GM12891 (cell line): ENCODE data around the gene PKDREJ.
"Not testable (repeated sequence)": the region's sequence is repeated elsewhere in the genome, so short reads cannot be mapped to it uniquely, and the experiment has no call there.

ENCODE experiments used
- DNase-seq: peaks from one replicate; pipeline ENCODE4 v3.0.0; 2011; ENCODE audit warnings: low spot score; ENCODE audit not compliant: insufficient read length
- FAIRE-seq: peaks from 2 replicates; lab custom pipeline; 2011; peaks lifted over from hg19 to GRCh38; lab: Jason Lieb, UNC
- PAX5 ChIP-seq: IDR thresholded peaks from 2 replicates; pipeline ENCODE4 v1.6.1; 2011; ENCODE audit warnings: low read length, moderate library complexity, mild to moderate bottlenecking; ENCODE audit not compliant: insufficient read depth, severe bottlenecking
- POLR2A ChIP-seq: IDR thresholded peaks from 2 replicates; pipeline ENCODE4 v1.6.1; 2011; ENCODE audit warnings: low read depth, low read length, control low read depth
- POLR2AphosphoS5 ChIP-seq: IDR thresholded peaks from 2 replicates; pipeline ENCODE4 v1.6.1; 2011; ENCODE audit warnings: low read depth, low read length, control low read depth
- POU2F2 ChIP-seq: IDR thresholded peaks from 2 replicates; pipeline ENCODE4 v1.6.1; 2011; ENCODE audit warnings: low read depth, mild to moderate bottlenecking, control low read depth, low read length, moderate library complexity
- SPI1 ChIP-seq: IDR thresholded peaks from 2 replicates; pipeline ENCODE4 v1.6.1; 2011; ENCODE audit warnings: low read depth, low read length, control low read depth
- TAF1 ChIP-seq: IDR thresholded peaks from 2 replicates; pipeline ENCODE4 v1.6.1; 2011; ENCODE audit warnings: low read depth, low read length, control low read depth

The PKDREJ gene

GRCh38 chr22:46272196-46272595 is 9.1 kb upstream of the PKDREJ start:
- DNase-seq = no peak
- FAIRE-seq = no peak
- TF ChIP-seq POU2F2 (no peak), PAX5 (no peak), SPI1 (no peak), POLR2AphosphoS5 (no peak), POLR2A (no peak), TAF1 (no peak)

- DNase-seq = no peak
- FAIRE-seq = no peak
- no peak for TF ChIP-seq POLR2A
- no peak for TF ChIP-seq PAX5
- no peak for TF ChIP-seq POLR2AphosphoS5
- TF ChIP-seq SPI1 = no peak
- no peak for TF ChIP-seq TAF1
- no peak for TF ChIP-seq POU2F2
These were observed 6.4 kb upstream of the PKDREJ start for GRCh38 chr22:46269564-46269963.

- TF ChIP-seq SPI1 (no peak), POLR2AphosphoS5 (no peak), TAF1 (no peak), POU2F2 (no peak), POLR2A (no peak), PAX5 (no peak)
- DNase-seq (peak; percentile 90), FAIRE-seq (peak; percentile 84)
These were observed 4.5 kb upstream of the PKDREJ start, which contains the start of gene TTC38 for GRCh38 chr22:46267431-46268279. Gene TTC38, plus strand, starts transcription at chr22:46268008. Its CDS starts 32 bp downstream, at chr22:46268040.

- FAIRE-seq, DNase-seq: not testable (repeated sequence)
These were observed 2.5 kb upstream of the PKDREJ start for GRCh38 chr22:46265627-46266026.

GRCh38 chr22:46264520-46264919 is 1.4 kb upstream of the PKDREJ start:
- not testable (repeated sequence) for FAIRE-seq, DNase-seq

GRCh38 chr22:46262449-46263215 is 511 bp downstream of the PKDREJ start:
- no peak for FAIRE-seq

GRCh38 chr22:46260038-46260437 is 3.1 kb downstream of the PKDREJ start:
- DNase-seq (no peak), FAIRE-seq (no peak)
- TF ChIP-seq POLR2A = no peak
- TF ChIP-seq POU2F2 = no peak
- no peak for TF ChIP-seq PAX5
- no peak for TF ChIP-seq POLR2AphosphoS5
- TF ChIP-seq SPI1 = no peak
- TF ChIP-seq TAF1 = no peak

More at GRCh38 chr22:46262449-46263215, 511 bp downstream of the PKDREJ start:
- no peak for DNase-seq
- no peak for TF ChIP-seq POLR2A
- TF ChIP-seq PAX5 = no peak
- TF ChIP-seq TAF1 = no peak

GRCh38 chr22:46259374-46259773 is 3.8 kb downstream of the PKDREJ start:
- DNase-seq (no peak), FAIRE-seq (no peak)
- no peak for TF ChIP-seq TAF1
- no peak for TF ChIP-seq SPI1
- TF ChIP-seq POLR2A = no peak
- no peak for TF ChIP-seq POU2F2
- TF ChIP-seq POLR2AphosphoS5 = no peak
- no peak for TF ChIP-seq PAX5

GRCh38 chr22:46256358-46256958 is 6.7 kb downstream of the PKDREJ start:
- FAIRE-seq (no peak), DNase-seq (no peak)
- TF ChIP-seq PAX5 = no peak
- TF ChIP-seq POU2F2 = no peak
- TF ChIP-seq SPI1 = no peak
- TF ChIP-seq TAF1 = no peak
- no peak for TF ChIP-seq POLR2A
- no peak for TF ChIP-seq POLR2AphosphoS5
